Psoas muscle (tissue), 8 donors: Measurements from ENCODE around the gene KCP. TPM values are rescaled to one million over a fixed set of nuclear protein-coding genes. Genes with fewer than 3 reads are reported as not detected.

ENCODE experiments used
- ATAC-seq, 4 donors: fragments of 200-7000 bp; cut with Tn5 transposase; one replicate each; pipeline ENCODE4 v1.9.1; 2020; ENCODE audit warnings: moderate library complexity in 3 of 4, mild to moderate bottlenecking in 2 of 4
- DNase-seq, 2 donors: peaks; one replicate each; pipeline ENCODE4 v3.0.0-alpha.2; 2020
- H3K27ac ChIP-seq: fragments of 200-600 bp; one replicate; pipeline ENCODE4 v1.8.0; 2022
- H3K27me3 ChIP-seq, 3 donors: fragments of 200-600 bp in 1 of 3; one replicate each; pipeline versions ENCODE4 v1.6.1 to v1.8.0; 2013 to 2022; ENCODE audit warnings: low read length in 2 of 3, mild to moderate bottlenecking in 2 of 3, moderate library complexity in 1 of 3; ENCODE audit not compliant: insufficient read depth in 3 of 3
- H3K36me3 ChIP-seq, 2 donors: fragments of 200-600 bp in 1 of 2; one replicate each; pipeline versions ENCODE4 v1.6.1 to v1.8.0; 2013 to 2022; ENCODE audit warnings: low read depth in 1 of 2, mild to moderate bottlenecking in 1 of 2, moderate library complexity in 1 of 2; ENCODE audit not compliant: insufficient read depth in 1 of 2
- H3K4me1 ChIP-seq: fragments of 200-600 bp; one replicate; pipeline ENCODE4 v1.8.0; 2022
- H3K4me3 ChIP-seq: fragments of 200-600 bp; one replicate; pipeline ENCODE4 v1.8.0; 2022; ENCODE audit warnings: mild to moderate bottlenecking
- H3K9me3 ChIP-seq: fragments of 200-600 bp; one replicate; pipeline ENCODE4 v1.8.0; 2022
- WGBS, 3 donors: extraction: QIAGEN DNeasy Blood & Tissue Kit; methylation state at CpG; one replicate each; pipeline versions ENCODE4 v1.1.6 to v1.1.7; 2013; 5-methylcytosine and 5-hydroxymethylcytosine counted together
- intact Hi-C, 2 donors: fragments of 100-400 bp; cut with DNase I; formaldehyde crosslinking; loops; one replicate each; pipeline versions ENCODE4 v1.11.0 to v1.14.2; 2022
- polyA plus RNA-seq, 3 donors: library from polyadenylated mRNA; stranded (reverse); fragments of 200-250 nt; gene quantifications; one replicate each; pipeline ENCODE4 v1.2.3, GENCODE V29; 2013
- total RNA-seq, 4 donors: library from RNA; stranded (reverse); fragmentation: NEBNext Ultra II Directional in 2 of 4; extraction: Animal tissue kit (Norgen Biotek cat#: 25700) in 2 of 4; gene quantifications; one replicate each; pipeline versions ENCODE4 v1.2.1 to v1.2.4, GENCODE V29; 2021 to 2023
- TF ChIP-seq, protein P1 (sequence below): fragments of 200-600 bp; IDR thresholded peaks from one replicate; pipeline ENCODE4 v1.8.0; 2022; ENCODE audit warnings: antibody characterized with exemption
- donor health status: healthy with polysubstance abuse.
- donor health status: DM: no; HTN: no; CAD: no; lungs with moderate emphysema.
- donor health status: Bipolar disorder and iron deficiency.
- donor health status: healthy.
- donor health status: DM: yes; HTN: yes; CAD: no.
- donor health status: DM: no; HTN: no; CAD: no.
- donor health status: DM: no; HTN: no; CAD: no.
- donor health status: DM: yes; HTN: yes; CAD: no.

KCP gene
- total and polyA plus RNA-seq, 7 donors: 0.03 to 0.34 (median 0.15) TPM

DNA sequence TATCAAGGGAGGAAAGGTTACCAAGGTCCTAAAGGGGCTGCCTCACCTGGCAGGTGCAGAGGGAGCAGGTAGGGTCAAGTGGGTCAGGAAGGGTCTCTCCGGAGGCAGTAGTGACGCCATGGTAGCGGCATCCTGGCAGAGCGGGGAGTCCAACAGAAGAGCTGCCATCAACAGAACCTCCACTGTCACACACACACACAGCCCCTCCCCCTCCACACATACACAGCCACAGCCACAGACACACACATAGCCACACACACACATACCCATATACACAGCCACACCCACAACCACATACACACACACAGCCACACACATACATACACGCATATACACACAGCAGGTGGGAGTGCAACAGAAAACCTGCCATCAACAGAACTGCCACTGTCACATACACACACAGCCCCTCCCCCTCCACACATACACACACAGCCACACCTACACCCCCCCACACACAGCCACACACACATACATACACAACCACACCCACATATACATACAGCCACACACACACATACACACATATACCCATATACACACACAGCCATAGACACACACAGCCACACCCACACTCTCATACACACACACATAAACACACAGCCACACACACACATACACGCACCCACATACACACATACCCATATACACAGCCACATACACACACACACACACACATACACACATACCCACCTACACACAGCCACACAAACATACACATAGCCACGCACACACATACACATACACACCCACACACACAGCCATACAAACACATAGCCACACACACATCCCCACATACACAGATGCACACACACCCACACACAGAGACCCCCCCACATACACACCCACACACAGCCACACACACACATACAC lies 23.1 kb downstream of the KCP start:
- intact Hi-C loops: no loop called here

DNA sequence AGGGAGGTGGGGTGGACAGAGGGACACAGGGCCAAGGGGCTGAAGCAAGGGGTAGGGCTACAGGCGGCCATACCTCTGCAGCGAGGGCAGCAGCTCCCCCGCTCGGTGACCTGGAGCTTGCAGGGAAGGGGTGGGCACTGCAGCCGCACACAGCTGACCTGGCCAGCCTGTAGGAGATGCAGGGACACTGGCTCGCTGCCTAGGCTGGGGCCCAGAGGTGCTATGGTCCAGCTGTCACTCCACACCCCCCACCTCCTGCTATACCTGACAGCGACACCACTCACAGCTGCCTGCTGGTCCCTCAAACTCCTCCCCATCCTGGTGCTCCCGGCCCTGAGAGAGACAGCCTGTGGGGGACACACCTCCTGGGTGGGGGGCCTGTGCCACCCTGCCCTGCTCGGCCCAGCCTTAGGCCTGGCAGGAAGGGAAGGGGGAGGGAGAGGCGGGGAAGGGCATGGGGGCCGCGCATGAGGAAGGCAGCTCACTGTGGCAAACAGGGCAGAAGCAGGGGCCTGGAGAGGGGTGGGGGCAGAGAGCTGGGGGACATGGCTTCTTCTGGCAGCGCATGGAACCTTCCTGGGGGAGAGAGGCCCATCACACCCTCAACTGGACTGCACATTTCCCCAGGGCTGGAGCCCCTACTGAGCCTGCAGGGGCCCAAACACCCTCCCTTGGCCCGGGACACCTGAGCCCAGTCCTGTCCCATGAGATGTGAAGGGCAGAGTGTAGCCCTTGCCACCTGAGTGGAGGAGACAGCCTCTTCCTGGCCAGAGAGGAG lies 23.9 kb downstream of the KCP start:
- peaks cover 0 to 17% (median 4%) of the 10 kb centered on the region in 3 donors for H3K27me3 ChIP-seq
- TF ChIP-seq, protein P1, sequence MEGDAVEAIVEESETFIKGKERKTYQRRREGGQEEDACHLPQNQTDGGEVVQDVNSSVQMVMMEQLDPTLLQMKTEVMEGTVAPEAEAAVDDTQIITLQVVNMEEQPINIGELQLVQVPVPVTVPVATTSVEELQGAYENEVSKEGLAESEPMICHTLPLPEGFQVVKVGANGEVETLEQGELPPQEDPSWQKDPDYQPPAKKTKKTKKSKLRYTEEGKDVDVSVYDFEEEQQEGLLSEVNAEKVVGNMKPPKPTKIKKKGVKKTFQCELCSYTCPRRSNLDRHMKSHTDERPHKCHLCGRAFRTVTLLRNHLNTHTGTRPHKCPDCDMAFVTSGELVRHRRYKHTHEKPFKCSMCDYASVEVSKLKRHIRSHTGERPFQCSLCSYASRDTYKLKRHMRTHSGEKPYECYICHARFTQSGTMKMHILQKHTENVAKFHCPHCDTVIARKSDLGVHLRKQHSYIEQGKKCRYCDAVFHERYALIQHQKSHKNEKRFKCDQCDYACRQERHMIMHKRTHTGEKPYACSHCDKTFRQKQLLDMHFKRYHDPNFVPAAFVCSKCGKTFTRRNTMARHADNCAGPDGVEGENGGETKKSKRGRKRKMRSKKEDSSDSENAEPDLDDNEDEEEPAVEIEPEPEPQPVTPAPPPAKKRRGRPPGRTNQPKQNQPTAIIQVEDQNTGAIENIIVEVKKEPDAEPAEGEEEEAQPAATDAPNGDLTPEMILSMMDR: no peak
- intact Hi-C loops: no loop called here
- H3K9me3 ChIP-seq: no peaks in the 10 kb centered on the region
- H3K27ac ChIP-seq: no peak overlapping the region
- H3K4me3 ChIP-seq: no peak overlapping the region
- H3K4me1 ChIP-seq: no peaks in the 10 kb centered on the region
- 52 to 66% (median 60%) methylated on average over 11 to 14 of the region's 14 CpGs for WGBS, 3 donors
- DNase-seq (peak in 1 of 2 donors; percentile 40), ATAC-seq (no peak)
- no peaks in the 10 kb centered on the region for H3K36me3 ChIP-seq

More for the DNA sequence above, 23.1 kb downstream of the KCP start:
- Histone ChIP-seq H3K36me3 (no peaks in the 10 kb centered on the region), H3K27ac (no peak overlapping the region), H3K4me1 (no peaks in the 10 kb centered on the region), H3K4me3 (no peak overlapping the region), H3K27me3 (peaks cover 0 to 20% (median 4%) of the 10 kb centered on the region in 3 donors), H3K9me3 (no peaks in the 10 kb centered on the region)
- TF ChIP-seq, protein P1: no peak
- WGBS, 3 donors: 79 to 88% (median 84%) methylated on average over 7 of the region's 7 CpGs
- DNase-seq (no peak), ATAC-seq (no peak)

DNA sequence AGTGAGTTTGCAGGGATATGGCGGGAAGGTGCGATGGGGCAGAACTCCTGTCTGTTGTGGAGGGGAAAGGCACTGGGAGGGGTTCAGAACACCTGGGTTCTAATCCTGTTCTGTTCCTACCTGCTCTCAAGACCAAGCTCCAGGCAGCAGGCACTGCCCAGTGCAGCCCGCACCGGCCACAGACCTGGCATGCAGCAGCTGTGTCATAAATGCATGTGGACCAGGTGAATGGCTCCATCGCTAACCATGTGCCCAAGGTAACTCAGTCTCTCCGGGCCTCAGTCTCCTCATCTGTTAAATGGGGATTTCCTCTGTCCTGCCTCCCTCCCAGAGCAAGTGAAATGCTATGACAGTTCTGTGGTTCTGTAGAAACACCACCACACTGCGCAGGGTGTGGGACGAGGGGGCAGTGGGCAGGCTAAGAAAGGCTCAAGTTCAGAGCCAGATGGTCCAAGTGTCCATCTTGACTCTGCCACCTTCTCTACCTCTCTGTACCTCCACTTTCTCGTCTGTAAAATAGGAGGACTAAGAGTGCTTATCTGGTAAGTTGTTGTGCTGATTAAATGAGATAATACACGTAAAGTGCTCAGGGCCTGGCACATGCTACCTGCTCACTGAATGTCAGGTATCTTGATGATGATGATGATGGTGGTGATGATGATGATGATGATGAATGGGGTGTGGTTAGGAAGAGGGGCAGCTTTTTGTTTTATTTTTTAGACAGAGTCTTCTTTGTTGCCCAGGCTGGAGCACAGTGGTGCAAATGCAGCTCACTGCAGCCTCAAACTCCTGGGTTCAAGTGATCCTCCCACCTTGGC lies 24.9 kb downstream of the KCP start:
- TF ChIP-seq, protein P1: no peak
- Histone ChIP-seq H3K36me3 (no peaks in the 10 kb centered on the region), H3K27me3 (peaks cover 0 to 7% (median 4%) of the 10 kb centered on the region in 3 donors), H3K4me3 (no peak overlapping the region), H3K4me1 (peaks cover 1% of the 10 kb centered on the region), H3K27ac (no peak overlapping the region), H3K9me3 (no peaks in the 10 kb centered on the region)
- WGBS, 3 donors: 87 to 91% (median 90%) methylated on average over 9 to 10 of the region's 10 CpGs
- DNase-seq: peak in 1 of 2 donors; percentile 30
- no peak for ATAC-seq
- intact Hi-C loops: no loop called here

DNA sequence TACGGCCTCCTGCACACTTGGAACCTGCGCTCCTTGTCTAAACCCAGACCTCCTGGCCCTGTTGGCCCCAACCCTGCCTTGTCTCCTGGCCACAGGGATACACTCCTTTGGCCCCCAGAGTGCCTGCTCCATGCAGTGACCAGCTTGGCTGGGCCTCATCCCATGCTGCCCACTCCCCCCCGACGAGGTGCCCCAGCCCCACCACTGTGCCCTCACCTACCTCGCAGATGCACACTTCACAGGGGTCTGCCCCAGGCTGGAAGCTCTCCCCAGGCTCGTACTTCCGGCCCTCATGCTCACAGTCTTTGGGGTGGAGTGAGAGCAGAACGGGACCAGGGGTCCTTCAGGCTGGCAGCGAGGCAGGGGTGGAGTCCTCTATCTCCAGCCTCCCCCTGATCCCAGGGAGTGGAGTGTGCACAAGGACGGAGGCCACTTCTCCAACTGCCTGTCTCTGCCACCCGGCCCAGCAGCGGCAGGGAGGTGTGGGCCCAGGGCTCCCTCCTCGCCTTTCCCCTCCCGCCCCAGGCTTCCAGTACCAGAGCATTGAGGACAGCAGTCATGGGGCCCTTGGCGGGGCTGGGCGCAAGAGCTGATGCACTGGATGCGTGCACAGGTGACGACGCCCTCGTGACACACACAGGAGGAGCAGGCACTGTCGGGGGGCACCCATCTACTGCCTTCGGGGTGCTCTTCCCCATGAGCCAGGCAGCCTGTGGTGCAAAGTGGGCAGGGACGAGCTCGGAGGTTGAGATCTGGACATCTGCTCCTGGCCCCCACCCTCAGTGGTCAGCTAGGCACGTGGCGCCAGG lies 25.7 kb downstream of the KCP start:
- TF ChIP-seq, protein P1: no peak
- ATAC-seq (no peak), DNase-seq (peak in 1 of 2 donors; percentile 49)
- no peaks in the 10 kb centered on the region for H3K9me3 ChIP-seq
- intact Hi-C loops: loop anchor here (5.0 kb wide), 3 partner anchors 212 to 412 kb away; partner anchors contain the start of gene GARIN1A (in 1 of the 2)
- H3K36me3 ChIP-seq: no peaks in the 10 kb centered on the region
- no peak overlapping the region for H3K4me3 ChIP-seq
- 80 to 84% (median 80%) methylated on average over 25 to 26 of the region's 26 CpGs for WGBS, 3 donors
- peaks cover 10% of the 10 kb centered on the region for H3K4me1 ChIP-seq
- H3K27me3 ChIP-seq: peaks cover 0 to 7% (median 0%) of the 10 kb centered on the region in 3 donors
- H3K27ac ChIP-seq: no peak overlapping the region
